Transverse colon (tissue), 3 donors: ENCODE data around the gene VNN1.

Experiments used
- EP300 ChIP-seq: sonication (generic); formaldehyde crosslinking; IDR thresholded peaks from one replicate; pipeline ENCODE4 v1.6.1; 2017; ENCODE audit warnings: antibody characterized with exemption, low read depth
- POLR2A ChIP-seq: fragments of 450-650 bp; IDR thresholded peaks from one replicate; pipeline ENCODE4 v1.6.1; 2016; ENCODE audit warnings: antibody characterized with exemption, mild to moderate bottlenecking, moderate library complexity
- TF ChIP-seq, protein P1 (sequence below), 5 experiments: fragments of 200-600 bp in 3 of 5; fragments of 450-650 bp in 2 of 5; sonication (generic) in 3 of 5; IDR thresholded peaks; 1 replicate in 2 of 5; 2 replicates in 3 of 5; pipeline ENCODE4 v1.5.1; 2016 to 2017; ENCODE audit warnings: antibody characterized with exemption in 5 of 5, inconsistent platforms in 3 of 5, mild to moderate bottlenecking in 2 of 5, moderate library complexity in 1 of 5

DNA sequence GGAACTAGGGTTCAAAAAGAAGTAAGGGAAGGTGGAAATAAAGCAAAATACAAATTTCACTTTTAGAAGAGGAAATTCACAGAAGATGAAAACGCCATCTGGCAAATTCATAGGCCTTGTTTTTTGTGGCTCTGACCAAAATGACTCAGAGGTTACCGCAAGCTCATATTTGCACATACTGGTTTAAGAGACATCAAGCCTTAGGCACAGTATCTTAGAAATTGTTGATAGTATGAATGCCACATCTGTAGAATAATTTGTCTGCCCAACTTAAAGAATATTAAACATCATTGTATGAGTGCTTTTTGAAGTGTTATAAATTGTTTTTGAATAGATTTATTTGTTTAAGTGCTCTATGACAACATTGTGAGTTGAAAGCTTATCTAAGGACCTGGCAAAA is 65.5 kb downstream of the VNN1 start:
- no peak for TF ChIP-seq POLR2A
- TF ChIP-seq, protein P1, sequence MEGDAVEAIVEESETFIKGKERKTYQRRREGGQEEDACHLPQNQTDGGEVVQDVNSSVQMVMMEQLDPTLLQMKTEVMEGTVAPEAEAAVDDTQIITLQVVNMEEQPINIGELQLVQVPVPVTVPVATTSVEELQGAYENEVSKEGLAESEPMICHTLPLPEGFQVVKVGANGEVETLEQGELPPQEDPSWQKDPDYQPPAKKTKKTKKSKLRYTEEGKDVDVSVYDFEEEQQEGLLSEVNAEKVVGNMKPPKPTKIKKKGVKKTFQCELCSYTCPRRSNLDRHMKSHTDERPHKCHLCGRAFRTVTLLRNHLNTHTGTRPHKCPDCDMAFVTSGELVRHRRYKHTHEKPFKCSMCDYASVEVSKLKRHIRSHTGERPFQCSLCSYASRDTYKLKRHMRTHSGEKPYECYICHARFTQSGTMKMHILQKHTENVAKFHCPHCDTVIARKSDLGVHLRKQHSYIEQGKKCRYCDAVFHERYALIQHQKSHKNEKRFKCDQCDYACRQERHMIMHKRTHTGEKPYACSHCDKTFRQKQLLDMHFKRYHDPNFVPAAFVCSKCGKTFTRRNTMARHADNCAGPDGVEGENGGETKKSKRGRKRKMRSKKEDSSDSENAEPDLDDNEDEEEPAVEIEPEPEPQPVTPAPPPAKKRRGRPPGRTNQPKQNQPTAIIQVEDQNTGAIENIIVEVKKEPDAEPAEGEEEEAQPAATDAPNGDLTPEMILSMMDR (IDR thresholded peaks at IDR 0.05) = no peak
- no peak for TF ChIP-seq EP300
